SK-N-SH (cell line): ENCODE results near the gene SYDE1. TPM values are rescaled to one million over a fixed set of nuclear protein-coding genes. Genes with fewer than 3 reads are reported as not detected.
"Not testable (repeated sequence)": the region's sequence is repeated elsewhere in the genome, so short reads cannot be mapped to it uniquely, and the experiment has no call there.

Source experiments
- CTCF ChIA-PET: fragments of 300-600, 350-600 bp; formaldehyde crosslinking; extraction: SDS; loops from one replicate; lab custom pipeline; 2021; lab: Yijun Ruan, JAX
- POLR2A ChIA-PET: fragments of 350-600 bp; sonication (Branson Sonifier 250); formaldehyde crosslinking; extraction: SDS; loops from one replicate; lab custom pipeline; 2020; ENCODE audit warnings: antibody characterized with exemption, inconsistent platforms; lab: Yijun Ruan, JAX
- DNase-seq: peaks from one replicate; pipeline ENCODE4 v3.0.0; 2012
- H2AFZ ChIP-seq: fragments of 200-600 bp; sonication (generic); 2 replicates; pipeline ENCODE4 v1.8.1; 2016; ENCODE audit warnings: antibody characterized with exemption, mild to moderate bottlenecking, low read depth
- H3F3A ChIP-seq: fragments of 200-600 bp; sonication (generic); replicated peaks from 2 replicates; pipeline ENCODE3; 2016; ENCODE audit warnings: antibody characterized with exemption, mild to moderate bottlenecking; ENCODE audit not compliant: insufficient read depth
- H3K27ac ChIP-seq, 2 experiments: fragments of 200-500 bp in 1 of 2; fragments of 200-600 bp in 1 of 2; sonication (Bioruptor generic) in 1 of 2; sonication (generic), shearing (Covaris generic) in 1 of 2; 2 replicates each; pipeline versions ENCODE4 v1.5.1 to v1.6.1; 2014 to 2016; ENCODE audit warnings: low read depth in 2 of 2, inconsistent platforms in 1 of 2, low read length in 1 of 2, mild to moderate bottlenecking in 1 of 2, mixed read lengths in 1 of 2
- H3K27me3 ChIP-seq: fragments of 200-600 bp; sonication (generic), shearing (Covaris generic); 2 replicates; pipeline ENCODE4 v1.6.1; 2016; ENCODE audit warnings: mixed run types; ENCODE audit not compliant: insufficient read depth
- H3K36me3 ChIP-seq, 2 experiments: fragments of 200-500 bp in 1 of 2; fragments of 200-600 bp in 1 of 2; sonication (Bioruptor generic) in 1 of 2; sonication (generic) in 1 of 2; replicated peaks in 1 of 2; 2 replicates each; pipeline versions ENCODE3 to v1.5.1; 2014 to 2016; ENCODE audit warnings: low read length in 1 of 2, mild to moderate bottlenecking in 1 of 2; ENCODE audit not compliant: insufficient read depth in 2 of 2, control insufficient read depth in 1 of 2
- H3K4me1 ChIP-seq, 2 experiments: fragments of 200-500 bp in 1 of 2; fragments of 200-600 bp in 1 of 2; sonication (Bioruptor generic) in 1 of 2; sonication (generic), shearing (Covaris generic) in 1 of 2; 2 replicates each; pipeline versions ENCODE4 v1.5.1 to v1.6.1; 2014 to 2016; ENCODE audit warnings: low read depth in 1 of 2, low read length in 1 of 2, mixed run types in 1 of 2; ENCODE audit not compliant: insufficient read depth in 2 of 2, control insufficient read depth in 1 of 2
- H3K4me2 ChIP-seq: fragments of 200-600 bp; sonication (generic), shearing (Covaris generic); 2 replicates; pipeline ENCODE4 v1.6.1; 2017; ENCODE audit warnings: mixed run types
- H3K4me3 ChIP-seq, 2 experiments: fragments of 200-500 bp in 1 of 2; fragments of 200-600 bp in 1 of 2; sonication (Bioruptor generic) in 1 of 2; sonication (generic), shearing (Covaris generic) in 1 of 2; 2 replicates each; pipeline versions ENCODE4 v1.5.1 to v1.8.1; 2014 to 2016; ENCODE audit warnings: low read depth in 2 of 2, inconsistent platforms in 1 of 2, low read length in 1 of 2, mild to moderate bottlenecking in 1 of 2, mixed read lengths in 1 of 2, moderate library complexity in 1 of 2
- H3K79me2 ChIP-seq: fragments of 200-600 bp; sonication (generic); 2 replicates; pipeline ENCODE4 v1.8.1; 2017; ENCODE audit warnings: mild to moderate bottlenecking; ENCODE audit not compliant: insufficient read depth
- H3K9ac ChIP-seq: fragments of 200-600 bp; sonication (generic); 2 replicates; pipeline ENCODE4 v1.6.1; 2017; ENCODE audit warnings: mixed run types
- H3K9me2 ChIP-seq: fragments of 200-600 bp; sonication (generic); 2 replicates; pipeline ENCODE4 v1.6.1; 2017; ENCODE audit warnings: mixed run types
- H3K9me3 ChIP-seq: fragments of 200-600 bp; sonication (generic); 2 replicates; pipeline ENCODE4 v1.6.1; 2017; ENCODE audit warnings: mixed run types, mild to moderate bottlenecking, moderate library complexity
- H4K20me1 ChIP-seq: fragments of 200-600 bp; sonication (generic); 2 replicates; pipeline ENCODE4 v1.6.1; 2017; ENCODE audit warnings: mild to moderate bottlenecking, mixed run types; ENCODE audit not compliant: insufficient read depth
- CHD2 ChIP-seq: fragments of 150-350 bp; IDR thresholded peaks from 2 replicates; pipeline ENCODE4 v1.6.1; 2018; ENCODE audit warnings: low read length; ENCODE audit not compliant: partially characterized antibody
- EP300 ChIP-seq, 2 experiments: IDR thresholded peaks; 2 replicates each; pipeline versions ENCODE4 v1.4.0 to v1.6.1; 2012; ENCODE audit warnings: borderline replicate concordance in 1 of 2, low read depth in 1 of 2, low read length in 1 of 2
- IRF3 ChIP-seq: fragments of 150-350 bp; IDR thresholded peaks from 2 replicates; pipeline ENCODE4 v1.6.1; 2016; ENCODE audit warnings: mild to moderate bottlenecking, low read depth, low read length
- JUND ChIP-seq: IDR thresholded peaks from 2 replicates; pipeline ENCODE4 v1.4.0; 2012
- RCOR1 ChIP-seq: fragments of 150-350 bp; IDR thresholded peaks from 2 replicates; pipeline ENCODE4 v1.6.1; 2017; ENCODE audit warnings: antibody characterized with exemption, low read length
- REST ChIP-seq: IDR thresholded peaks from 2 replicates; pipeline ENCODE4 v1.6.1; 2012; ENCODE audit warnings: mild to moderate bottlenecking, low read depth, low read length, moderate library complexity
- RFX5 ChIP-seq: IDR thresholded peaks from 2 replicates; pipeline ENCODE4 v1.6.1; 2012; ENCODE audit warnings: mild to moderate bottlenecking, improper control_type of control experiment, low read length
- RXRA ChIP-seq: IDR thresholded peaks from 2 replicates; pipeline ENCODE4 v1.4.0; 2012; ENCODE audit warnings: low read depth, mild to moderate bottlenecking, borderline replicate concordance
- SMC3 ChIP-seq: IDR thresholded peaks from 2 replicates; pipeline ENCODE4 v1.6.1; 2012; ENCODE audit warnings: low read depth, low read length, improper control_type of control experiment
- TEAD4 ChIP-seq: IDR thresholded peaks from 2 replicates; pipeline ENCODE4 v1.4.0; 2012; ENCODE audit warnings: mild to moderate bottlenecking, borderline replicate concordance; ENCODE audit not compliant: insufficient read depth
- USF2 ChIP-seq: fragments of 150-350 bp; IDR thresholded peaks from 2 replicates; pipeline ENCODE4 v1.6.1; 2017; ENCODE audit warnings: antibody characterized with exemption, low read length, low read depth, borderline replicate concordance
- ZBTB33 ChIP-seq: IDR thresholded peaks from 2 replicates; pipeline ENCODE4 v1.4.0; 2012; ENCODE audit warnings: low read depth, borderline replicate concordance
- WGBS: methylation state at CpG from one replicate; pipeline ENCODE4 v1.1.6; 2017; ENCODE audit warnings: low lambda C conversion rate; 5-methylcytosine and 5-hydroxymethylcytosine counted together
- polyA plus RNA-seq, 3 experiments: library from polyadenylated mRNA; depleted of rRNA; stranded (reverse); fragments of >200 nt; gene quantifications; 2 replicates each; pipeline ENCODE4 v1.2.3, GENCODE V29; 2012

SYDE1 gene
- polyA plus RNA-seq, 1 of the 3 experiments (the other 2 are of a cell fraction) = 44.1 TPM

DNA sequence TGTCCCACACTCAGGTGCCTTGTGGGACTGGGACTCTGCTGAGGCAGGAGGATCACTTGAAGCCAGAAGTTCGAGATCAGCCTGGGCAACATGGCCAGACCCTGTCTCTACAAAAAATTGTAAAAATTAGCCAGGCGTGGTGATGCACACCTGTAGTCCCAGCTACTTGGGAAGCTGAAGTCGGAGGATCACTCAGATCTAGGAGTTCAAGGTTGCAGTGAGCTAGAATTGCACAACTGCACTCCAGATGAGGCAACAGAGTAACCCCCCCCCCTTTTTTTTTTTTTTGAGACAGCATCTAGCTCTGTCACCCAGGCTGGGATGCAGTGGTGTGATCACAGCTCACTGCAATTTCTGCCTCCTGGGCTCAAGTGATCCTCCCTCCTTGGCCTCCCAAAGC is 11.0 kb upstream of the SYDE1 start:
- 13% methylated on average over 3 of the region's 3 CpGs for WGBS
- H3K27me3 ChIP-seq = peaks cover 45% of the 10 kb centered on the region
- no peak overlapping the region for H3K9ac ChIP-seq
- H3F3A ChIP-seq = no peaks in the 10 kb centered on the region
- no peak overlapping the region for H3K4me2 ChIP-seq
- no peaks in the 10 kb centered on the region for H3K9me3 ChIP-seq
- ChIA-PET POLR2A (no interaction called here), CTCF (interaction anchor here (0.6 kb wide), 1 partner anchor 11 kb away, joined by 3 read pairs; the partner anchor contains the start of gene SYDE1)
- no peaks in the 10 kb centered on the region for H3K79me2 ChIP-seq
- H4K20me1 ChIP-seq = no peaks in the 10 kb centered on the region
- H3K27ac ChIP-seq = no peak overlapping the region
- H3K9me2 ChIP-seq = no peaks in the 10 kb centered on the region
- H2AFZ ChIP-seq = no peak overlapping the region
- DNase-seq = no peak
- no peak overlapping the region for H3K4me3 ChIP-seq
- no peak for TF ChIP-seq CHD2
- TF ChIP-seq JUND = no peak
- TF ChIP-seq TEAD4 = no peak
- no peak for TF ChIP-seq RCOR1
- no peak for TF ChIP-seq RXRA
- no peak for TF ChIP-seq ZBTB33
- no peak for TF ChIP-seq SMC3
- TF ChIP-seq IRF3 = no peak
- no peak for TF ChIP-seq USF2
- no peak for TF ChIP-seq RFX5
- TF ChIP-seq EP300 (IDR thresholded peaks at IDR 0.05; ENCODE audit: borderline replicate concordance in 1 of 2, low read depth in 1 of 2, low read length in 1 of 2) = no peak
- TF ChIP-seq REST = no peak
- no peaks in the 10 kb centered on the region; a peak in 1 of 4 replicates for H3K4me1 ChIP-seq
- H3K36me3 ChIP-seq = no peaks in the 10 kb centered on the region

GRCh38 chr19:15097980-15098379 is 9.2 kb upstream of the SYDE1 start:
- H2AFZ ChIP-seq, H3K79me2 ChIP-seq, H3K4me1 ChIP-seq, DNase-seq, H3K9me3 ChIP-seq, H3K4me3 ChIP-seq, H4K20me1 ChIP-seq, H3K9ac ChIP-seq, H3K27ac ChIP-seq, H3K4me2 ChIP-seq, POLR2A ChIA-PET, H3K36me3 ChIP-seq, H3K9me2 ChIP-seq, H3F3A ChIP-seq: not testable (repeated sequence)
- peaks cover 45% of the 10 kb centered on the region for H3K27me3 ChIP-seq
- WGBS = 54% methylated on average over 6 of the region's 6 CpGs
- CTCF ChIA-PET = interaction anchor here (1.0 kb wide), 1 partner anchor 52 kb away, joined by 3 read pairs; no protein-coding TSS in a partner anchor
